Measurements from ENCODE around the gene SENP8. TPM values are rescaled to one million over a fixed set of nuclear protein-coding genes. Genes with fewer than 3 reads are reported as not detected.

Gene SENP8
- total RNA-seq, 2 experiments from 2014 or later, result 2.8 TPM

- DNase-seq (no peak), ATAC-seq (no peak)
- H3K27me3 Mint-ChIP-seq, result no peaks in the 10 kb centered on the region
- no peak for TF ChIP-seq CTCF (IDR thresholded peaks at IDR 0.05)
- ChIA-PET CTCF (interaction anchor here (1.0 kb wide), 1 partner anchor 39 kb away, joined by 3 read pairs; no protein-coding TSS in a partner anchor), POLR2A (no interaction called here)
- no peak overlapping the region for H3K27ac Mint-ChIP-seq
- intact Hi-C loops (cut with micrococcal nuclease), result no loop called here
- H3K4me3 Mint-ChIP-seq, result no peak overlapping the region
- no peaks in the 10 kb centered on the region for H3K36me3 Mint-ChIP-seq (ENCODE audit: low read depth)
- H3K9me3 Mint-ChIP-seq, result no peaks in the 10 kb centered on the region
- peaks cover 2% of the 10 kb centered on the region for H3K4me1 Mint-ChIP-seq (ENCODE audit: low read depth)
Measured at GRCh38 chr15:72173401-72173800, 55.2 kb downstream of the SENP8 start.

GRCh38 chr15:72173864-72174550 is 55.8 kb downstream of the SENP8 start:
- no peaks in the 10 kb centered on the region for H3K27me3 Mint-ChIP-seq
- H3K27ac Mint-ChIP-seq, result no peak overlapping the region
- no peaks in the 10 kb centered on the region for H3K9me3 Mint-ChIP-seq
- CTCF ChIA-PET, result interaction anchor here (1.0 to 1.3 kb wide), 2 partner anchors 18 to 39 kb away, joined by 3 to 4 read pairs; no protein-coding TSS in a partner anchor
- DNase-seq (no peak), ATAC-seq (no peak)
- POLR2A ChIA-PET, result no interaction called here
- H3K36me3 Mint-ChIP-seq (ENCODE audit: low read depth), result no peaks in the 10 kb centered on the region
- H3K4me1 Mint-ChIP-seq (ENCODE audit: low read depth), result no peaks in the 10 kb centered on the region
- intact Hi-C loops (cut with micrococcal nuclease), result no loop called here
- no peak for TF ChIP-seq CTCF (IDR thresholded peaks at IDR 0.05)
- no peak overlapping the region for H3K4me3 Mint-ChIP-seq

- ChIA-PET POLR2A (no interaction called here), CTCF (interaction anchor here (1.3 kb wide), 1 partner anchor 19 kb away, joined by 4 read pairs; no protein-coding TSS in a partner anchor)
- intact Hi-C loops (cut with micrococcal nuclease), result no loop called here
- no peaks in the 10 kb centered on the region for H3K36me3 Mint-ChIP-seq (ENCODE audit: low read depth)
- H3K27ac Mint-ChIP-seq, result no peak overlapping the region
- H3K9me3 Mint-ChIP-seq, result no peaks in the 10 kb centered on the region
- H3K4me1 Mint-ChIP-seq (ENCODE audit: low read depth), result no peaks in the 10 kb centered on the region
- H3K27me3 Mint-ChIP-seq, result no peaks in the 10 kb centered on the region
- DNase-seq, result no peak
- H3K4me3 Mint-ChIP-seq, result no peak overlapping the region
- peak; percentile 30 for ATAC-seq
- no peak for TF ChIP-seq CTCF (IDR thresholded peaks at IDR 0.05)
Measured at GRCh38 chr15:72174551-72175165, 56.5 kb downstream of the SENP8 start.

GRCh38 chr15:72175186-72176044 is 57.2 kb downstream of the SENP8 start:
- ChIA-PET CTCF (interaction anchor here (1.3 to 1.4 kb wide), 2 partner anchors 19 to 20 kb away, joined by 4 read pairs; no protein-coding TSS in a partner anchor), POLR2A (interaction anchor here (0.8 kb wide), 1 partner anchor 57 kb away, joined by 3 read pairs; no protein-coding TSS in a partner anchor)
- no peaks in the 10 kb centered on the region for H3K9me3 Mint-ChIP-seq
- no peak overlapping the region for H3K27ac Mint-ChIP-seq
- H3K4me3 Mint-ChIP-seq, result no peak overlapping the region
- H3K27me3 Mint-ChIP-seq, result no peaks in the 10 kb centered on the region
- DNase-seq (no peak), ATAC-seq (no peak)
- intact Hi-C loops (cut with micrococcal nuclease), result no loop called here
- TF ChIP-seq CTCF (IDR thresholded peaks at IDR 0.05), result no peak
- no peaks in the 10 kb centered on the region for H3K4me1 Mint-ChIP-seq (ENCODE audit: low read depth)
- H3K36me3 Mint-ChIP-seq (ENCODE audit: low read depth), result no peaks in the 10 kb centered on the region

All from activated CD8-positive, alpha-beta T cell treated with anti-CD3 and anti-CD28 coated beads for 36 hours (primary cell).